Left lobe of liver (tissue), 2 donors: Measurements from ENCODE around the gene PPP1R14C. TPM values are rescaled to one million over a fixed set of nuclear protein-coding genes. Genes with fewer than 3 reads are reported as not detected.

Experiments
- ATAC-seq: fragments of 200-7000 bp; cut with Tn5 transposase; one replicate; pipeline ENCODE4 v1.9.1; 2020; ENCODE audit warnings: mild to moderate bottlenecking, moderate library complexity
- DNase-seq: peaks from one replicate; pipeline ENCODE4 v3.0.0-alpha.2; 2020; ENCODE audit warnings: low spot score
- total RNA-seq: library from RNA; stranded (reverse); gene quantifications from one replicate; pipeline ENCODE4 v1.2.1, GENCODE V29; 2021
- donor health status: DM: no; HTN: no; CAD: no; lungs with moderate emphysema.
- donor health status: DM: no; HTN: yes; CAD: no.

Gene PPP1R14C
- total RNA-seq, 1 donor from 2014 or later, result 0.08 TPM

DNA sequence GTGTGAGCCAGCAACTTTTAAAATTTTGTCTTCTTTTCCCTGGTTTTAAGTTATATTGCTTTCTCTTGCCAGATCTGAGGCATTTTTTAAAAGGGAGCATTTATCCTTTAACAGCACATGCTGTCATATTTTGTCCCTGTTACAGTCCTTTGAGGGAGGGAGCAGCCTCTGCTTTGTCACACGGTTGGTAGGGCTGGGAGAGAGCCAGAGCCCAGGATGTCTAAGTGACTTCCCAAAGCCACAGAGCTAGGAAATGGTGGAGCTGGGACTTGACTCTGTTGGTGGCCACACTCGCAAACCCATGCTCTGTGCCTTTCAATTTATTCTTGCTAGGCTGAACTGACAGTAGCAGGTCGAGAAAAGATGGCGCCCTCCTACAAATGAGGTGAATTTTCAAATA, 145.6 kb downstream of the PPP1R14C start:
- no peak for ATAC-seq
- no peak for DNase-seq

DNA sequence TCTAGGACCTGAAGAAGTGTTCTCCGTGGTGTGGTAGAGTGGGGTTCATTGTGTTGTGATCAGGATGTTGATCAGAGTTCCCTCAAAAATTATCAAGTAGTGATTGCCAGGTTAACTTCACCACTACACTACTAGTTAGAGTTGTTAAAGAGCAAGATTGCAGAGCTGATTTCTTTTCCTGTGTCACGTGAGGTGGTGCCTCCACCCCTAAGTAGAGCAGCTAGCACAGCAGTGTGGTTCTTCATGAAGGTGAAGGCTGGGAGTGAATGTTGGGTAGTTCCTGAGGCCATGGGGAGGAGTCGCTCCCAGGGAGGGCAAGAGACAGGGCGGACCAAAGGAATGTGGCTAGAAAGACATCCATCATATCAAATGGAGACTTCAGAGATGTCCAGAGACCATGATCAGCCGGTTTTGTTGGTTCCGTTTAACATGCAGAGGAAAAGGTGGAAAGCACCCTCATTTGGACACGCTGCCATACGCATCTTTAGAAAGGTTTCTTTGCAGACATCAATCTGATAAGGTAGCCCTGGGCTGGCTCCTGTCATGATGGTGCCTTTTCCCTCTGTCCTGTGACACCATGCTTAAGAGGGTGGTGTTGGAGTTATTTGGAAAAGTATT, 146.7 kb downstream of the PPP1R14C start:
- no peak for ATAC-seq
- DNase-seq, result no peak

DNA sequence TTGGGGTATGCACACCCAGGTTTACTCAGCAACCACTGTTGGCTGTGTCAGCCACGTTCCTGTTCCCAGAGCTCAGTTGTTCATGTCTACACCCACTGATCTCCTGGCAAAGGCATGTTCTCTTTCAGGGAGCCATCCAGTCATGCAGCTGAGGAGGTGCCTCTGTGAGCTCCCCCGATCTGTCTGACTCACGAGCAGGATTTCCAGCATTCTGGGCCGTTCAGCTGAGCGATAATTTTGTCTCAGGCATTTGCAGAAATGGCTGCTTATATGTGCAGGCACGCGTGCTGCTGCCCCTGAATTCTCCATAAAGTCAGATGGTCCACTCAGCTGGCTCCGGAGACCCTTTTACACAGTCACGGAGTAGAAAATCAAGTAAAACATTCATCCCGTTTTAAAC, 147.6 kb downstream of the PPP1R14C start:
- ATAC-seq, result no peak
- no peak for DNase-seq

DNA sequence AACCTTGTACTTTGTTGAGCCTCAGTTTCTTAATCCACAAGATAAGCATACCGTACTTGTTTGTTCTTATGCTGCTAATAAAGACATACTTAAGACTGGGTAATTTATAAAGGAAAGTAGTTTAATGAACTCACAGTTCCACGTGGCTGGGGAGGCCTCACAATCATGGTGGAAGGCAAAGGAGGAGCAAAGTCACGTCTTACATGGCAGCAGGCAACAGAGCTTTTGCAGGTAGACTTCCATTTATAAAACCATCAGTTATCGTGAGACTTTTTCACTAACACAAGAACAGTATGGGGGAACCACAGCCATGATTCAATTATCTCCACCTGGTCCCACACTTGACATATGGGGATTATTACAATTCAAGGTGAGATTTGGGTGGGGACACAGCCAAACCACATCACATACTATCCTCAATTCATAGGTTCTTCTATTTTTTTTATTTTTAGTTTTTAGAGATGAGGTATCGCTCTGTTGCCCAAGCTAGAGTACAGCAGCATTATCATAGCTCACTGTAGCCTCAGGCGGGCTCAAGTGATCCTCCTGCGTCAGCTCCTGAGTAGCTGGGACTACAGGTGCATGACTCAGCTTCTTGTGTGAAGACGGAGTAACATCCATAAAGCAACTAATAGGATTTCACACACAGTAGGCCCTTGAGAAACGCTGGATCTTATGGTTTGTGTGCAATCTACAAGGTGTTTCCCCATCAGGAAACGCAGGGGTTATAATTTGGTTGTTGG, 149.3 kb downstream of the PPP1R14C start:
- ATAC-seq (no peak), DNase-seq (no peak)

DNA sequence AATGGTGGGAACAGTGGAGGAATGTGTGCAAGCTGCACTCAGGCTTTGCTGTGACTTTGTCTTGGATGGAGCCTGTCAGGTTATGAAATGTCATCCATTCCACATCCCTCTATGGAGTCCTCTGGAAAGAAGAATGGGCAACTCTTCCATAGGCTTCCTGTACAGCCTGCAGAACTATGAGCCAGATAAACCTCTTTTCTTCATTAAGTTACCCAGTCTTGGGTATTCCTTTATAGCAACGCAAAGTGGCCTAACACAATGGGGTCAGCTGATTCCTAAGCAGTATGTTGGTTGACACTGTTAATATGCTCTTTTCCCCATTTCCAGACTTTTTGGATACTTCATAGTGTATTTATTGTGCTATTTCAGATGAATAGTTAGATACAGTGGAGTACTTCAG, 150.2 kb downstream of the PPP1R14C start:
- no peak for ATAC-seq
- no peak for DNase-seq

DNA sequence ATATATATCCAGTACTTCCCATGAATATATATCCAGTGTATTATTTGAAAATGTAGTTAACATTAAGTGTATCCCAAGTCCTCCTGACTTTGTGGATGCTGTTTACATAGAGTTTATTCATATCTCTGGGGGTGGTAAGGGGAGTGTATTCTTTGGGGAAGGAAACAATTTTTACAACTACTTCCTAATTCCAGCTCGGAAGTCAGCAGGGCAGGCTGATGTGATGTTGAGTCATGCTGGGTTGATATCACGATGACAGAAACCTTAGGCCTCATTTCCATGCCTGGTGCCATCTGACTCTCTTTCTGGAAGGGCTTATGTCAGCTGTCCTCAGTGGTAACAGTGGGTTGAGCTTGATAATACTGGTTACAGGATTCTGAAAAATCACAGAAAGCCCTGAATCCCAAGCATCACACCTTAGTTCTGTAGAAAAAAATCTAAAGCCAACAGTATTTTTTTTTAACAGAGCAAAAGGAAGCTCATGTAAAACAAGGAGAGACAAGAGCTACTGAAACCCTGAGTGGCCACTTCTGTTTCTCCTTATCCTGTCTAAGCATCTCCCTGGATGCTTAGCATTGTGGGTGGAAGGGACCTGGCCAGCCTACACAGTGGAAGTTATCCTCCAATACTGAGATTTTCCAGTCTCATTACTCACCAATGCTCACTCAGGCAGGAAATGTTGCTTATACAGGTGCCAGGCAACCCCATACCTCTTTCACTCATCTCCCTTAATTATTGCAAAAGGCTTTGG, 150.8 kb downstream of the PPP1R14C start:
- DNase-seq (no peak), ATAC-seq (no peak)

DNA sequence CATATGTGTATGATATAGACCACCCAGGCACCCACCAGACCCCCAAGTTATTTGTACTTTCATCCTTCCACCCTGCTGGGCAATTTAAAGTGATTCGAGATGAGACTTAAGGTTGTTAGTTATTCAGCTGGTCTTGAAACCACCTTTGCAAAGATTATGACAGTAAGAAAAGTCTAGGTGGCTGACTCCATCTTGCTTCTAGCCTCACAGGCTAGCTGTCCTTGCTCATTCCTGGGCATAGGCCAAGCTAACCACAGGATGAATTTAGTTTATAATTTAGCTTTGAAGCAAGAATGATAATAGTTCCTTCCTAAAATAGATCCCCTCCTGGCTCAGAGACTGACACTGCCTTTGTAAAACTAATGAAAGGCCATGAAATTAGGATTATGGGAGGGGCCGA, 154.0 kb downstream of the PPP1R14C start:
- ATAC-seq (no peak), DNase-seq (no peak)

DNA sequence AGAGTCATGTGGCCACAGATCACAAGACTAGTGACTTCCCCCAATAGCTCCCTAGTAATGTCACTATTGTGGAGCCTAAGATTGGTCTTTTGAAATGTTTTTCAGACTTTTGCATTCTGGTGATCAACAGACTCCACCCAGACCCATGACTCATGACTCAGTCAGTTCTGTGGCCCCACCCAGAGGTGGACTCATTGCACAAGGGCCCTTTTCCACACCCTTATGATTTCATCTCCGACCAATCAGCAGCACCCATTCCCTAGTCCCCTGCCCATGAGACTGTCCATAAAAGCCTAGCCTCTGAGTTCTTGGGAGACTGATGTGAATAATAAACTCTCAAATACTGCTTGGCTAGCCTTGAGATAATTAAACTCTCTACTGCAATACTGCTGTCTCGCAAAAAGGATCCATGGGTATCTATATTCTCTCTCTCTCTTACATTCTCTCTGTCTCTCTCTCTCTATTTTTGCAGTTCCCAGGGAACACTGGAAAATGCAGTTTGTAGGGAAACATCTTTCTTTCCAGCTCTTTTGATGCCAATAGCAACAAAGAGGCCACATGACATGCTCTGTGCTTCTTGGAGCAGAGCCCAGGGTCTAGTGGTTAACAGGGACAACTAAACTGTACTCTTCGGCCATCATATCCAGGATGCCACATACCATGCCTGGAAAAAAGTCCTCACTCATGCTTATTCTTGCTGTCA, 154.6 kb downstream of the PPP1R14C start:
- DNase-seq (no peak), ATAC-seq (no peak)

DNA sequence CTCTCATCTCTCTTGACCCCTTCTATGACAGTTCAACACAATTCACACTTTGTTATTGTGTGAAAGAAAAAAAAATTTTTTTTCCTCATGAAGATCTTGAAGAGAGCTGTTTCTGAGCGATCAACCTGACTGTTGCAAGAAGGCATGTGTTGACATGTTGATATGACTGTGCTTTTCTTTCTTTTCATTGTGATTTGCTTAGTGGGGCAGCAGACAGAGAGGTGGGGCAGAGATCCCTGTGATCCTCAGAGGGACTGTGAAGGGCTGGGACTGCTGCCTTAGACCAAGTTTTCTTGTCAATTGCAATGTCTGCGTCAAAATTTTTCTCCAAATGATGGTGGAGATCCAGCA, 155.2 kb downstream of the PPP1R14C start:
- ATAC-seq, result no peak
- no peak for DNase-seq

DNA sequence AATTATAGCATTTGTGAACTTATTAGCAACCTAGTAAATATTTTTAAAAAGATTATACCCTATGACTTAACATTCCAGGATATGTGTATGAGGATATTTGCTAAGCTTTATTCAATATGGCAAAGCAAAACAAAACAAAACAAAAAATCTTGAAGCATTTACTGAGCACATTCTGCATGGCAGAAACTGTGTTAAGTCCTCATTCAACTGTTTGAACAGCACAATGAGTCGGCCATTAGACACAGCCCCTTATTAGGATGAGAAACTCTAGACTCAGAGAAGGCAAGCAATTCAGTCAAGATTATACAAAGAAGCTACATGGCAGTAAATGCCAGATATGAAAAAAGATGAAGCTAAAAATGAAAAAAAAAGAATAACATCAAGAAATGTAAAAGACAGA, 155.8 kb downstream of the PPP1R14C start:
- DNase-seq, result no peak

More for the DNA sequence above, 155.8 kb downstream of the PPP1R14C start:
- ATAC-seq, result no peak

Other genes with a start within 250 kb of the PPP1R14C start
- not detected for gene RAET1E, start 244.9 kb upstream of the PPP1R14C start, total RNA-seq
- gene RAET1G, start 219.9 kb upstream of the PPP1R14C start, total RNA-seq, result not detected
- 0.18 TPM for gene ULBP2, start 201.0 kb upstream of the PPP1R14C start, total RNA-seq
- gene ULBP1, start 179.1 kb upstream of the PPP1R14C start, total RNA-seq, result 0.08 TPM
- gene RAET1L, start 117.5 kb upstream of the PPP1R14C start, total RNA-seq, result not detected
- 0.35 TPM for gene ULBP3, start 73.9 kb upstream of the PPP1R14C start, total RNA-seq
- gene IYD, start 226.0 kb downstream of the PPP1R14C start, total RNA-seq, result 28.2 TPM